ENCODE data around the gene DTNBP1. TPM values are rescaled to one million over a fixed set of nuclear protein-coding genes. Genes with fewer than 3 reads are reported as not detected.

The DTNBP1 gene
- total RNA-seq, 1 donor from 2014 or later = 20.6 TPM

GRCh38 chr6:15473174-15473573 is 189.7 kb downstream of the DTNBP1 start:
- H3K27ac Mint-ChIP-seq = no peak overlapping the region
- peaks cover 58% of the 10 kb centered on the region for H3K36me3 Mint-ChIP-seq (ENCODE audit: low read depth)
- intact Hi-C loops (cut with micrococcal nuclease) = no loop called here
- H3K27me3 Mint-ChIP-seq (ENCODE audit: low read depth) = no peaks in the 10 kb centered on the region
- no peaks in the 10 kb centered on the region for H3K9me3 Mint-ChIP-seq
- H3K4me1 Mint-ChIP-seq (ENCODE audit: low read depth) = peaks cover 23% of the 10 kb centered on the region
- DNase-seq (ENCODE audit: low spot score) = no peak
- H3K4me3 Mint-ChIP-seq (ENCODE audit: low read depth) = no peak overlapping the region
